Left lobe of liver (tissue), 2 donors: Measurements from ENCODE around the gene INTS14. TPM values are rescaled to one million over a fixed set of nuclear protein-coding genes. Genes with fewer than 3 reads are reported as not detected.
"Not testable (repeated sequence)": the region's sequence is repeated elsewhere in the genome, so short reads cannot be mapped to it uniquely, and the experiment has no call there.

Source experiments
- ATAC-seq: fragments of 200-7000 bp; cut with Tn5 transposase; one replicate; pipeline ENCODE4 v1.9.1; 2020; ENCODE audit warnings: mild to moderate bottlenecking, moderate library complexity
- DNase-seq: peaks from one replicate; pipeline ENCODE4 v3.0.0-alpha.2; 2020; ENCODE audit warnings: low spot score
- total RNA-seq: library from RNA; stranded (reverse); gene quantifications from one replicate; pipeline ENCODE4 v1.2.1, GENCODE V29; 2021
- donor health status: DM: no; HTN: no; CAD: no; lungs with moderate emphysema.
- donor health status: DM: no; HTN: yes; CAD: no.

The INTS14 gene
- total RNA-seq, 1 donor from 2014 or later = 14.3 TPM

DNA sequence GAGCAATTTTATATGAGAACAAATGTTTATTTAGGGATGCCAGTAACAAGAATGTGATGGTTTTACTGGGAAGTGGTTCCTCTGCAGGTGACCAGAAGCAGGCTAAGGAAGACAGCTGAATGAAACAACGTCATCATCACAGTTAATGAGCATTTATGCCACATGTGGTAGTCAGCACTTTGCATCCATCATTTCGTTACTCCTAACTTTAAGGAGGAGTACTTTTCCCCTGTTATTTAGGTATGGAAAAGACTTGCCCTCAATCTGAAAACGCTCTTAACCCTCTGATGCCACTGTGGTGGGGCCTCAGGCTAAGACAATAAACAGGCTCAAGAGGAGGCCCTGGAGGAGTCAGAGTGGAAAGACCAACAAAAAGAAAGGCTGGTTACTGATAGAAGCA is 31.2 kb downstream of the INTS14 start:
- DNase-seq (no peak), ATAC-seq (no peak)

DNA sequence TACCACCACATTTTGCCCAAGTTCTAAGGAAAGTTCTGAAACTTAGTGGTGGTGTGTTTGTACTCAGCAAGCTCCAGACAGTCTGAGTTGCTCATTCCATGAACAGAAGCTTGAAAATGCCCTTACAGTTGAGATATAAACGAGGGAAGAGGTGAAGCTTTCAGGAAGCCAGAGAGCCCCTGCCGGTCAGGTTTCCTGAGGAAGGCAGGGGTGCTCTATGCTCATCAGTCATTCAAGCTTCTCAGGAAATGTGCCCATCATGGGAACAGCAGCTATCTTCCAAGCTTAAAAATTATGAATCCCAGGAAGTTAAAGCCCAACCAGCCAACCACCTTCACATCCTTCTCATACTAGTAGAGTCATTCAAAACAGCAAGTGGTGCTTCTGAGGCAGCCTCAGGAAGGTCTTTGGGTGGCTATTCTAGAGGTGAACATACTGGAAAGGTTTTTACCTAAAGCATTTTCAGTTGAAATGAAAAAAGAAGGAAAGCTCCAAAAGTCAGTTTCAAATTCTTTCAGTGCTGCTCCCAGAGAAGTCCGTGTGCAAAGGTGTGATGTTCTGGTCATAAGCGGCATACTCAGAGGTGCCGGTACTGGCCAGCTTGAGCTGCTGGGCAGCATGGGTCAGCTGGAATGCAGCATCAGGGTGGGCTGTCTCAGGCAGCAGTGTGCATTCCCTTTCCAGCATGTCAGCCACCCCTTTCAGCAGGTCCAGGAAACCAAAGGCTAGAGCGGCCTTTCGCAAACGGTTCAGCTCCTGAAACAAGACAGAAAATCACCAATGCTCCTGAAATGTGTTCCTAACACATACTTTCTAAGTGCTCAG is 31.8 kb downstream of the INTS14 start:
- ATAC-seq = no peak

DNA sequence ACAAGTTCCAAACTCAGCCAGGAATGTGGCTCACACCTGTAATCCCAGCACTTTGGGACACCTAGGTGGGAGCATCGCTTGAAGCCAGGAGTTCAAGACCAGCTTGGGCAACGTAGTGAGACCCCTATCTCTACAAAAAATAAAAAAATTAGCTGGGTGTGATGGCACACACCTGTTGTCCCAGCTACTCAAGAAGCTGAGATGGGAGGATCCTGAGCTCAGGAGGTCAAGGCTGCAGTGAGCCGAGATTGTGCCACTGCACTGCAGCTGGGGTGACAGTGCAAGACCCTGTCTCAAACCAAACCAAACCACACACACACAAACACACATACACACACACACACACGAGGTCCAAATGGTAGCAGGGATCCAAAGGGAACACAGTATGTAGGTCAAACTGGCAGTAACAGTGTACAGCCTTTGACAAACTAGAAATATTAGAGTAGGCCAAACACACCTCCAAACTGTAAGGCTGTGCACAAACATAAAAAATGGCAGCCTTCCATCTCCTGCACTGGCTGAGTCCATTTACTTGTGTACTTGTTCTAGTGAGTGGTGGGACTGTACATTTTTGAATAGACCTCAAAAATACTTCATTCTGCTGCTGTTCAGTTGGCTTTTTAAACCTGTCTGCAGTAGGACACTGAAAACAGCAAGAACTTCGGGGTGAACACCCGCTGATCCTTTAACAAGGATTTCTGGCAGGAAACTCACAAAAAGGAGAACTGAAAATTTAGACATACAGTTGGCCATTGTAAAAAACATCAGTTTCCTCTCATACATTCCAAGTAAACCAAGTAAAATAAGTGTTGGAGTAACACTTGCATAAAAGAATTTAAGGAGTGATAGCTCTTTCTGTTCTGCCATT is 33.6 kb downstream of the INTS14 start:
- ATAC-seq = peak; percentile 45
- no peak for DNase-seq

More for the DNA sequence above, 31.8 kb downstream of the INTS14 start:
- DNase-seq = no peak

DNA sequence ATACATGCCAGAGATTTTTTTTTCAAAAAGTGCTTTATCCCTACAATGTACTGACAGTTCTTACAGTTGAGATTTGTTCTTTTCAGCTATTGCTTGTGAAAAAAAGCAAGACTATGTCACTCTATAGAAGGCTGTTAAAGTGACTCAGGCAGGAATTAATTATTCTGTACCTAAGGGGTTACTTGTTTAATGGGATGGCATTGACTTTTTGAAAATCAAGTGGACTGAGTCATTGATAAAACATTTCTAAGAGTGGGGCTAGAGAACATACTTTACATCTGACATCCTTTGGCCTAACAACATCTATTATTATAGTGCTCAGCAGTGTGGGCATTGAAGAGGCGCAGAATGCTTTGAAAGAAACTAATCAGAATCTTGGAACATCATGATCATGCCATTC is 34.3 kb downstream of the INTS14 start:
- ATAC-seq (no peak), DNase-seq (no peak)

DNA sequence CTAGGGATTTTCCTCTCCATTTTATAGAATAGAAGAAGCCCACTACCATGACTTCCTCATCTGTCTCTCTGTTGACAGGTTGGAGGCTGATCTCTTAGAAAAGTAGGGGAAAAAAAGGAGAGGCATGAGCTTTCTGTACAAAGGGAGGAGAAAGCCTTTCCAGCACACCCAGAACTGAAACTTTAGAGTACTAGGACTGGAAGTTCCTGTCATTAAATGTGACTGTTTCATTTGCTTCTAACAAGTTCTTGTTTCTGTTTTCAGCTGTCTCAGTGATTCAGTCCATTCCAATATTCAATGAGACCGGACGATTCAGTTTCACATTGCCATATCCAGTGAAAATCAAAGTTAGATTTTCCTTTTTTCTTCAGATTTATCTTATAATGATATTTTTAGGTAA is 39.0 kb downstream of the INTS14 start:
- ATAC-seq = no peak

DNA sequence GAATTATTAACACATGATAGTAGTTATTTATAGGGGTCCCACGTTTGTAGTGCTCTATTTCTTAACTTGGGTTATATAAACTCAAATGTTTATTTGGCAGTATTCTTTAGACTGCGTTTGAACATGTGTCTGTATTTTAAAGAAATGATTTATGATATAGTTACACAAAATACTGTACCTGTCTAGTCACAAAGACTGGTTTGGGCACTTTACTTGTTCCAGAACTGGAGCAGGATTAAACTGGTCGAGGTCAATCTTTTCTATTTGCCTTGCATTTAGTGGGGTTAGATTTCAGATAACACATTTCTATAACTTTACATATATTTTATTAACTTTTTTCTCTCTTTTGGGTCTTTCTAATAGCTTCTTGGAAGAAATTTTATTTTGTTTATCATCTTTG is 41.2 kb downstream of the INTS14 start:
- DNase-seq (no peak), ATAC-seq (no peak)

More for the DNA sequence above, 39.0 kb downstream of the INTS14 start:
- no peak for DNase-seq

DNA sequence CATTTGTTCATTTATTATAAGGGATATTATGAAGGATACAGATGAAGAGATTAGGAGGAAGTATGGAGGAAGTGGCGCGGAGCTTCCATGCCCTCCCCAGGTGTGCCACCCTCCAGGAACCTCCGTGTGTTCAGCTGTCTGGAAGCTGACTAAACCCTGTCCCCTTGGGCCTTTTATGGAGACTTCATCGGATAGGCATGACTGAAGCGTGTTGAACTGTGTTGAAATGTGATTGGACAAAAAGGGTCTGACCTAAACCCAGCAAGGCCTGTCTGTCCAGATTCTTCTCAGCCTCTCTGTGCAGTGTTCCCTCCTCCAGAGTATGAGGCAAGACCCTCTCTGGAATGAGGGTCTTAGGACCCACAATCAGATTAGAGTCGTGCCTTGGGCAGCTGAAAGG is 49.0 kb downstream of the INTS14 start:
- DNase-seq = no peak
- ATAC-seq = no peak

DNA sequence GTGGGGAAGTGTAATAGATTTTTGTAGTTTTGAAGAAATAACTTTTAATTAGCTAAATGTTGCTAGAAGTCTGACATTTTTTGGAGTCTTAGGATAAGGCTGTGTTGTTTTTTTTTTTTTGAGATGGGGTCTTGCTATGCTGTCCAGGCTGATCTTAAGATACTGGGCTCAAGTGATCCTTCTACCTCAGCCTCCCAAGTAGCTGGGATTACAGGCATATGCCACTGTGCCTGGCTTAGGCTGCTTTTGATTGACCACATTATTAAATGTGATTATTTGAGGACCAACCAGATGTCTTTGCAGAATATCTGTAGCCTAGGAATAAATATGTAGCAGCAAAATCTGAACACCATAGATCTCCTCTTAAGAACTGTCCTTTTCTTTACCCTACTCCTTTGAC is 51.0 kb downstream of the INTS14 start:
- ATAC-seq = no peak
- no peak for DNase-seq

DNA sequence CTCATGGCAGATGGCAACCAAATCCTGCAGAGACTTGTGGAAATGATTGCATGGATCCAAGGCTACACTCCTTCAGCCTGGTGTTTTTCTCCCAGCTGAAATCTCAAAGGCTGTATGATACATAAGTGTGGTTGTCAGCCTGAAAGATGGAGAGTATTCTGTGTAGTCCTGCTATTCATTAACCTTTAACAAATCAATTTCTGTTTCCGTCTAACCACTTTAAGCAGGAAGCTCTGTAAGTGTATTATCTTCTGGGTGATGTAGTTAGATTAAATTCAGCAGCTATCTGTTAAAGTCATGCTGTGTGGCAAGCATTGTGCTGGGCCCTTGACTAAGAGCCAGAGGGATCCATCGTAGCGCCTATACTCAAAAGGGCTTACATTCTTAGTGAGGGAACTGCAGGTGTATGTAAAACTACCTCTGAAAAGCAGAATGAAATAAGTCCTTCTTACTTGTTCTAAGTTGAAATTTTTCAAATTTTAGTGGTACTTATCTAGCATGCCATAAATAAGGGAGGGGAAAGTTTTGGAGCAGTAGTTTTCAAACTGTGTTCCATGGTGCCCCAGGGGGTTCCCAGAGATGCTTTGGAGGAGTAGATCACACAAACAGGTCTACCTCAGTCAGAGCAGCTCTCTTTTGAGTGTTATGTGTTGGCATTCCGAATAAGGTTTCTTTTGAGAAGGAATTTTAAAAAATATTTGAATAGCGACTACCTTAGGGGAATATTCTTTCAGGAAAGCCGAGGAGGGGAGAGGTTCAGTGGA is 51.8 kb downstream of the INTS14 start:
- no peak for ATAC-seq
- DNase-seq = no peak

DNA sequence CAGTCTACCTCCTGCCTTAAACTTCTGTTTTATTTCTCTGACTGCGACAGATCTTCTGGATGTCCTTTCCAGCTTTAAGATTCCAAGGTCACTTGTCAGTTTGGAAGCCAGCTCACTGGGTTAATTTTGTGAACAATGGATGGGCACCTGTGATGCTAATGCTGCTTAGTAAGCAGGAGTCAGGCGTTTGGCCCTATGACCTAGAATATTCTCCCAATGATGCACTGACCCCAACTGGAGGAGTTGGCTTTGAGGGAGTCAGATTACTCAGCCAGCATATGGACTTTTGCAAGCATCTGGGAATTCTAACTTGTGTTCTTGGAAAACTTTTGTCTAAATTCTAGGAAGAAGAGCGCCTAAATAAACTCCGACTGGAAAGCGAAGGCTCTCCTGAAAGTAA is 52.6 kb downstream of the INTS14 start:
- ATAC-seq (no peak), DNase-seq (no peak)

DNA sequence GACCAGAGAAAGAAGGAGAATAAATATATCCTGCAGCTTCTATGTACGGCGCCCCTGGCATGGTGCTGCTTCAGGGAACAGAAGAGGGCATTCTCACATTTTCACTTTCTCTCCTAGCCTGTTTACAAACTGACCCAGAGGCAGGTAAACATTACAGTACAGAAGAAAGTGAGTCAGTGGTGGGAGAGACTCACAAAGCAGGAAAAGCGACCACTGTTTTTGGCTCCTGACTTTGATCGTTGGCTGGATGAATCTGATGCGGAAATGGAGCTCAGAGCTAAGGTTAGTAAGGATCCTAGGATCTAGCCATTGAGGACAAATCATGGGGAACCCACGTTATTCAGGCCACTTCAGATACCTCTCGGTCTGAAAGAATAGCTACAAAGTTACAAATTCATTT is 54.3 kb downstream of the INTS14 start:
- ATAC-seq (no peak), DNase-seq (no peak)

DNA sequence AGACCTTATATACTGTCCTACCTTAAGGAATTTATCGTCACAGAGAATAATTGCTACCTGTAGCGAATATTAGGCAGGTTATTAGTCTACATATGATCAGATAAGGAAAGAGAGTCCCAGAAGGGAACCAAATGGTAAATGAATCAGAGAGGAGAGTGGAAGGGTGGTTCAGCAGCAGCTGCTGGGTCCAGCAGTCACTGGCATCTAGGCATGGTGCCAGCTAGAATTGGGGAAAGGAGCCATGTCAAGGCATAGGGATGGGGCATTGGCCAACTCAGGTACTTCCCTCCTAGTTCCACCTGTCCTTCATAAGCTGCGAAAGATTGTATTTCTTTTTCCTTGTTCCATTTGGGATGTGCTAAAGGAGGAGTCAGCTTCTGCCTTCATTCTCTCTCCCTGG is 57.2 kb downstream of the INTS14 start:
- ATAC-seq = no peak
- DNase-seq = no peak

DNA sequence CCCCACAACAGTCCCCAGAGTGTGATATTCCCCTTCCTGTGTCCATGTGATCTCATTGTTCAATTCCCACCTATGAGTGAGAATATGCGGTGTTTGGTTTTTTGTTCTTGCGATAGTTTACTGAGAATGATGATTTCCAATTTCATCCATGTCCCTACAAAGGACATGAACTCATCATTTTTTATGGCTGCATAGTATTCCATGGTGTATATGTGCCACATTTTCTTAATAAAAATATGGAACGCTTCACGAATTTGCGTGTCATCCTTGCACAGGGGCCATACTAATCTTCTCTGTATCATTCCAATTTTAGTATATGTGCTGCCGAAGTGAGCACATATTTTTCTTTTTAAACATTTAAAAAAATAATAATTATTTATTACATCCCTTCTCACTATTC is 58.1 kb downstream of the INTS14 start:
- DNase-seq, ATAC-seq: not testable (repeated sequence)

DNA sequence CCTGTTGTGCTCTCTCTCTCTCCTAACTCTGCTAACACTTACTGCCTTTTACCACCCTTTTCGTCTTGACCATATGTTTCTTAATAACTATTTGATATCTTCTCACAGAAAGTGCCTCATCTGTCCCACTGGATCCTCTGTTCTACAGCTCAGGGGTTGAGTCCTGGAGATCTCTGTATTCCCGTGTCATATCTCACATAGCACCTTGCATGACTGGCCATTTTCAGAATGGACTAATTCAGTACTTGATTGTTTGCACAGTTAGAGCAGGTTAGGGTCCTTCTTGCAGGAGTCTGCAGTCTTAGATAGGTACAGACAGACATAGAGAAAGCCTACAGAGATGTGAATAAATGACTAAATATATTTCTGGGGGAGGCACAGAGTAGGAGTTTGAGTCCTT is 59.7 kb downstream of the INTS14 start:
- DNase-seq = no peak
- no peak for ATAC-seq

DNA sequence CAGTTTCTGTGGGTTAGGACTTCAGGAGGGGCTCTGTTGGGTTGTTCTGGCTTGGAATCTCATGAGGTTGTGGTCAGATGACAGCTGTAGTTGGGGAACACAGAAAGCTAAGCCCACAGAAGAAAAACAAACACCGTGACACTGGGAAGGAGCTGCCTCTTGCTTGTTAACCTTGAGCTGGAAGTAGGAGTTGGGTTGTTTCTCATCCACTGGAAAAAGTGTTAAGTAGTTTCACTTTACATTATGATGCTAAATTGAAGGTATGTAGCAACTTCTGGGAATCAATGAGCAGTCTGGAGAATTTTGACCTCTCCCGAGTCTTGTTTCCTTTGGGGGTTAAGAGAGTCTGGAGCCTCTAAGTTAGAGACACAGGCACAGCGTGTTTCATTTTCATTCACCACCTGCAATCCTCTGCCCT is 60.2 kb downstream of the INTS14 start:
- no peak for ATAC-seq
- DNase-seq = no peak

DNA sequence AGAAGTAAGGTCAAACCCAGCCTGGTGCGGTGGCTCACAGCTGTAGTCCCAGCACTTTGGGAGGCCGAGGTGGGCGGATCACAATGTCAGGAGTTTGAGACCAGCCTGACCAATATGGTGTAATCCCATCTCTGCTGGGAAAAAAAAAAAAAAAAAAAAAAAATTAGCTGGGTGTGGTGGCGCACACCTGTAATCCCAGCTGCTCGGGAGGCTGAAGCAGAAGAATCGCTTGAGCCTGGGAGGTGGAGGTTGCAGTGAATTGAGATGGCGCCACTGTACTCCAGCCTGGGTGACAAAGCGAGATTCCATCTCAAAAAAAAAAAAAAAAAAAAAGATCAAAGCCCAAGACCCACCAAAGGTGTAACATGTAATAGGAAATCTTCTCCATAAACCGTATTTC is 61.6 kb downstream of the INTS14 start:
- not testable (repeated sequence) for DNase-seq, ATAC-seq

DNA sequence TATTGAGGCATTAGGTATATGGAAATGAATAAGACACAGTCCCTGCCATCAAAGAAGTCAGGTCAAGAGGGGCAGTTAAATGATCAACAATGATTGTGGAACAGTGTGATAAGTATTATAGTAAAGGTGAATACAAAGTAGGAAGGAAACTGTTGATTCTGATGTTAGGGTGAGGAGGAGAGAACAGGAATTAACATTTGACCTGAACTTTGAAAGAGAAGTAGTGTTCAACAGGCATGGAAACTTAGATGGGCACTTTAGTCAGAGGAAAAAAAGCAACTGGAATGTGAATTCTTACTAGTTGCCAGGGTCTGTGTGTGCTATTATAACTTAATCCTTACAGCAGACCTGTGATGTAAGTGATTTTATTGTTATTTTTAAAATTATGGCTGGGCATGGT is 63.1 kb downstream of the INTS14 start:
- ATAC-seq (no peak), DNase-seq (no peak)

DNA sequence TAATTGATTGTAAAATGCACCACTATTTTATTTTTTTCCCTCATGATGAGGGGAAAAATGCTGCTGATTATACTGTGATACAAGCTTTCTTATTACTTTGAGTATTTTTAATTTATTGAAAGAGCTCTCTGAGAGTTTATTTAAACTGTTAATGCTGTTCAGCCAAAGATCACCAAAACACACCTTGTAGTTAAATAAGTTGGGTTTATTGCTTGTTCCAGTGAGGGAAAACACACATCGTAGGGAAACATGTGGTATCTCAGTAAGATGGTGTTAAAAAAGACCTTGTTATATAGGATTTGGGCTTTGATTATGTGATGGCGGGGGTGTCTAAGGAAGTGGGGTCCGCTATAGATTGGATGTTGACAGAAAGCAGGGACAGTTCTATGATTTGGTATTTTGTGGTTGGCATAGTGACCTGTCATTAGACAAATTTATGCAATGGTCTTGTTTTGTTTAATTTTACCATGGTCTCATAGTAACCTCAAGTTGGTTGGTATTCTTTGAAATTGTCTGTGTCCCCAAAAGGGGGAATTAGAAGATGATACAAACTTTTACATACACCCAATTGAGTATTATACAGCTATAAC is 69.6 kb downstream of the INTS14 start:
- DNase-seq = no peak
- ATAC-seq = no peak

DNA sequence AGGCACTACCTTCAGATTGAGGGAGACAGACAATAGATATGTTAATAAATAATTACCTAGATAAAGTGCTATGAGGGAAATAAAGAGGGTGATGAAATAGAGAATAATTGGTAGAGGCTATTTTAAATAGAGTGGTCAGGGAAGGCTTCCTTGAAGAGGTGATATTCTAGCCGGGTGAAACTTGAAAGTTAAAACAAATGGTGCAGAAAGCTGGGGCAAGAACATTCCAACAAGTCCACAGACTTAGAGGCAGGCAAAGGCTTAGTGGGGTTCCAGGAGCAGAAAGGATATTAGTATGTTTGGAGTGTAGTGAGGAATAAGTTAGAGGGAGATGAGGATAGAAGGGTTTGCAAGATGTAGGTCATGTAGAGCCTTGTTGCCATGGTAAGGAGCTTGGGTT is 70.6 kb downstream of the INTS14 start:
- DNase-seq = no peak
- ATAC-seq = no peak

DNA sequence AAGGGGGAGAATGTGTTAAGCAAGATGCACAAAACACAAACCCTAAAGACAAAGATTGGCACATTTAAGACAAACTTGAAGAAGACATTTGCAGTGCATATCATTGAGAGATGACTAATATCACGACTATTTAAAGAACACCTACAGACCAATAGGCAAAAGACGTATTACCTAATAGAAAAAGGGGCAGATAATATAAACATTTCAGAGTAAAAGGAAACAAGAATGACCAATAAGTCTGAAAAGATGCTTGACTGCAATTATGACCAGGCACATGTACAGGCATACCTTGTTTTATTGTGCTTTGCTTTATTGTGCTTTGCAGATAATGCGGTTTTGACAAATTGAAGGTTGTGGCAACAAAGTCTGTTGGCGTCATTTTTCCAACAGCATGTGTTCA is 75.7 kb downstream of the INTS14 start:
- DNase-seq = no peak
- no peak for ATAC-seq
